Coronary artery (tissue), 2 donors: Measurements from ENCODE around the gene SRPX.

Source experiments
- DNase-seq: peaks from one replicate; pipeline ENCODE4 v3.0.0-alpha.2; 2017; ENCODE audit warnings: low spot score
- H3K27ac ChIP-seq, 2 donors: fragments of 200-600 bp; sonication (generic); one replicate each; pipeline ENCODE4 v1.5.1; 2016 to 2019
- H3K4me3 ChIP-seq: fragments of 200-600 bp; sonication (generic); 2 replicates; pipeline ENCODE4 v1.5.1; 2016; ENCODE audit warnings: mild to moderate bottlenecking, moderate library complexity
- CTCF ChIP-seq: fragments of 200-600 bp; sonication (generic); IDR thresholded peaks from one replicate; pipeline ENCODE4 v1.5.1; 2019; ENCODE audit warnings: antibody characterized with exemption

The SRPX gene

GRCh38 chrX:38220415-38221390, at the start of gene SRPX:
Gene SRPX, minus strand, starts transcription at chrX:38220871. Its CDS starts 79 bp downstream, at chrX:38220792.
- TF ChIP-seq CTCF = no peak
- H3K27ac ChIP-seq = peak within 1 kb of the TSS; percentile 24 to 42
- H3K4me3 ChIP-seq = peak within 1 kb of the TSS; percentile 74
- DNase-seq = no peak

- H3K27ac ChIP-seq = no peak overlapping the region
Observed at GRCh38 chrX:38268011-38268410, 47.3 kb upstream of the SRPX start.

GRCh38 chrX:38262715-38263620, 42.3 kb upstream of the SRPX start:
- DNase-seq = no peak
- no peak overlapping the region for H3K4me3 ChIP-seq
- H3K27ac ChIP-seq = peak overlapping the region in 1 of 2 donors; percentile 16
- TF ChIP-seq CTCF = no peak

More at GRCh38 chrX:38268011-38268410, 47.3 kb upstream of the SRPX start:
- no peak for TF ChIP-seq CTCF
- no peak for DNase-seq
- H3K4me3 ChIP-seq = no peak overlapping the region

- TF ChIP-seq CTCF = no peak
- H3K27ac ChIP-seq = no peak overlapping the region
- no peak for DNase-seq
- no peak overlapping the region for H3K4me3 ChIP-seq
Observed at GRCh38 chrX:38260231-38260630, 39.6 kb upstream of the SRPX start.

- Histone ChIP-seq H3K27ac (no peak overlapping the region), H3K4me3 (no peak overlapping the region)
- no peak for TF ChIP-seq CTCF
- DNase-seq = no peak
Observed at GRCh38 chrX:38256019-38256418, 35.3 kb upstream of the SRPX start.

- H3K27ac ChIP-seq = no peak overlapping the region
- no peak for TF ChIP-seq CTCF
- no peak overlapping the region for H3K4me3 ChIP-seq
- no peak for DNase-seq
Observed at GRCh38 chrX:38249965-38250364, 29.3 kb upstream of the SRPX start.
